GM19452 (cell line): ENCODE results near the gene CMTM2.
"Not testable (repeated sequence)": the region's sequence is repeated elsewhere in the genome, so short reads cannot be mapped to it uniquely, and the experiment has no call there.

Experiments used
- ATAC-seq: cut with Tn5 transposase; IDR thresholded peaks from one replicate; pipeline ENCODE4 v1.9.1; 2021; ENCODE audit not compliant: unreplicated experiment

Gene CMTM2

DNA sequence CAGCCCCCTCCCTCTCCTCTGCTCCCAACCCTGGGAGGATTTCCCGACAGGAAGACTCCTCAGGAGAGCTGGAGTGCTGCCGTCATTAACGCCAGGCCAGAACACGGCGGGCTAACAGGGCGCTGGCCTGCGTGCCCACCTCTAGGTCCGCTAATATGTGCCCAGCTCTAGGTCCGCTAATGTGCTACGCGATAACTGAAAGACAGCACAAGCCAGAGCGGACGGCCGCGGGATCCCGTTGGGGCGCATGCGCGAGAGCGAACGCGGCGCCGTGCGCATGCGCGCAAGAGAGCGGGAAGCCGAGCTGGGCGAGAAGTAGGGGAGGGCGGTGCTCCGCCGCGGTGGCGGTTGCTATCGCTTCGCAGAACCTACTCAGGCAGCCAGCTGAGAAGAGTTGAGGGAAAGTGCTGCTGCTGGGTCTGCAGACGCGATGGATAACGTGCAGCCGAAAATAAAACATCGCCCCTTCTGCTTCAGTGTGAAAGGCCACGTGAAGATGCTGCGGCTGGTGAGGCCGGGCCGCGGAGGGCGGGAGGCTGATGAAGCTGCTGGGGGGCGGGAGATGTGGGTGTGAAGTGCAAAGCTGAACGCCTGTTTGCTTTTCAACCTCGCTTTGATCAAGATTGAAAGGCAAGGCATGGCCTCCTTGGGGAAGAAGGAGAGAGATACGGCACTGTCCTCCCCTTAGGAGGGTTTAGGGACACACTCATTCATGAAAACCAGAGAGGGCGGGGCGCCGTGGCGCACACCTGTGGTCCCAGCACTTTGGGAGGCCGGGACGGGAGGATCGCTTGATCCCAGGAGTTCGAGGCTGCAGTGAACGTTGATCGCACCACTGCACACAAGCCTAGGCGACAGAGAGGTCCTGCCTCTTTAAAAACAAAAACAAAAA lies 26.7 kb upstream of the CMTM2 start, which contains the start of gene CKLF:
Gene CKLF (plus strand): TSS at position 291 of the 892 bp plus-strand sequence. CDS start 140 bp downstream, at position 431.
- ATAC-seq: peak; percentile 78

DNA sequence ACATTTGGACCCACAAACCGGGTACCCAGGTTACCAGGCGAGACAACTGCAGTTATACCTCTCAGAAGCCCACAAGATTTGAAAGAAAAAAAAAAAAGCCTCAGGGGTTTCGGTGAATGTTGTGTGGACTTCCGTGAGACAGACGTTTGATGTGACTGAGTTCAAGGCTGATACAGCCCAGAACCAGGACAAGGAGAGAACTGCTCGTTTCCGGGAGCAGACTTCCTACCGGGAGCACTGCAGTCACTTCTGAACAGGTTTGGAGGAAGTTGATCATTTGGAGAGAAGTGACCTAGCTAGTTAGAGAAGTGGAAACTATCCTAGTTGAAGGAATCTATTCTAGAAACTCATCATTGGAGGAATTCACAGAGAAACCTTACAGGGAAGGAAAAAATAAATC lies 26.0 kb upstream of the CMTM2 start:
- no peak for ATAC-seq

DNA sequence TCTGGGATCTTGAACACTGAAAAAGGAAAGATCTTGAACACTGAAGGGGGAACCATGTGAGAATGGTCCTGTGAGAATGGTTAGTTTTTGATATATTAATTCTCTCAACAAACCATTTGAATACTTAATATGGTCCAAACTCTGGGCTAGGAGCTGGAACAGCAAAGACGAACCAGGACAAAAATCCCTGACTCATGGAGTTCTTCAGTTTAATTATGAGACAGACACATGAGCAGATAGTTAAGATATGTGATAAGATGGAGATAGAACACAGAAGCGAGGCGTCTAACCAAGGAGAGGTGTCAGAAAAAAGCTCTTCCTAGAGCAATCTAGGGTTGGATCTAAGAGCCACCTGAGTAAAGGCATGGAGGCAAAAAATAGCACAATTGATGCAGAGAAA lies 25.2 kb upstream of the CMTM2 start:
- no peak for ATAC-seq

DNA sequence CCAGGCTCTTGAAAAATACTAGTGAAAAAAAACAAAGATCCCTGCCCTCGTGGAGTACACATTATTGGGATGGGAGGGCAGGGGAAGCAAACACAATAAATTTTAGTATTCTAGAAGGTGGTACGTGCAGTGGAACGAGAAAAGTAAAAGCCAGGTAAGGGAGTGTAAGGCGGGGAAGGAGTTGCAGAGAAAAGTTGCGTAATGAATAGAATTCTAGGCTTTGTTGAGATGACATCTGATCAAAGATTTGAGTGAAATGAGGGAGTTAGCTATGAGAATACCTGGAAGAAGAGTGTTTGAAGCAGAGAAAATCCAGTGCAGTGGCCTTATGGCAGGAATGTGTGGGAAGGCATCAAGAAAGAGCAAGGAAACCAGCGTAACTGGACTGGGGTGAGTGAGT lies 24.8 kb upstream of the CMTM2 start:
- no peak for ATAC-seq

DNA sequence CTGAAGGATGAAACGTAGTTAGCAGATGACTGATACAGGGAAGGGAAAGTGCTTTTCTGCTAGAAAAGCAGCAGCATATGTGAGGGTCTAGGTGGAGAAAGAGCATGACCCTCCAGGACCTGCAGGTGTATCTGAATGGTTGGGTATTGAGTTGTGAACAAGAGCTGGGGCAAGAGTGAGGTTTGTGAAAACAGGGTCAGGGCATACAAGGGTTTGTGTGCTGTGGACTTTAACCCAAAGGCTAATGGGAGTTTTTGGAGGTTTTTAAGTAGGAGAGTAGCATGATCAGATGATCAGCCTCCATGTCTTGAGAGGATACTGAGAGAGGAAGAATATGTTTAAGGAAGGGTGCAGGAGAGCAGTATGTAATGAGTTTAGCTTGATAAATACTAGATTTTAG lies 19.2 kb upstream of the CMTM2 start:
- ATAC-seq: no peak

DNA sequence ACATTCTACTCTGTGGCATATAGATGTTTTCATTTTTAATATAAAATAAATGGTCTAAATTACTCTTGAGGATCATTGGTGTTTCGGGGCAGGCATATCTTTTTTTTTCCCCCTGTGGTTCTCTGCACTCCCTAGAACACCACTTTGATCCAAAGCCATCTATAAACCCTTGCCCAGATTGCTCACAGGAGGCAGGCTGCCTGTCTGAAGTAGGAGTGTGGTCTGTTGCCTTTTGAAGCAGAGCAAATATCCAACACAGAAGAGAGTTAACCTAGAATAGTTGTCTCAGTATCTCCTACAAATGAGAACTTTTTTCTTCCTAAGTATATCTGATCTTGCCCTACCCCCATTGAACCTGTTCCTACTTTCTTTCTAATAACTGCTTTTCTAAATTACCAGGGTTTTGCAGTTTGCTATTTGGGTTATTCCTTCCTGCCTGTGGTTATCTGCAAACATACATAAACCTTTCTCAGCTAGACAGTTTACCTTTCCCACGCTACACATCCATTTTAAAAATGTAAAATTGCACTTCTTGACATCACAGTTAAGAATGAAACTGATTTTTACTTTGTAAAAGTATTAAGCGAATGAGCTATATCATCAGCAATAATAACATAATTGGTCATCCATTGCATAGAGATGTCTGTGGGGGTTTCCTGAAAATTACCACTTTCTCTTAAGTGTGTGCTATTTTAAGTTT lies 17.7 kb upstream of the CMTM2 start:
- ATAC-seq: no peak

DNA sequence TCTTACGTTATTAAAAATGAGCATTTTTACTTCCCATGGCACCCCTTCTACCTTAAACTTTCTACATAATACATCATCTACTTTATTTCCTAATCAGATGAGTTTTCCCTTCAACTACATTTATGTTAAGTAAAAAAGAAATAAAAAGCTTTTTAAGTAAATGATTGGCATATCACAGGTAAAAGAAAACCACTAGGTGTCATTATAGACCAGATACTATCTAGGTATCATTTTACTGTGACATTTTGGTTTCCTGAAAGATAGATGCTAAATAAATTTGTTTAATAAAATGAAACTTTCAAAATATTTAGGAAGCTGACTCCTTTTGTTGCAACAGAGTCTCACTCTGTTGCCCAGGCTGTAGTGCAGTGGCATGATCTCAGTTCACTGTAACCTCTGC lies 16.9 kb upstream of the CMTM2 start:
- ATAC-seq: no peak

DNA sequence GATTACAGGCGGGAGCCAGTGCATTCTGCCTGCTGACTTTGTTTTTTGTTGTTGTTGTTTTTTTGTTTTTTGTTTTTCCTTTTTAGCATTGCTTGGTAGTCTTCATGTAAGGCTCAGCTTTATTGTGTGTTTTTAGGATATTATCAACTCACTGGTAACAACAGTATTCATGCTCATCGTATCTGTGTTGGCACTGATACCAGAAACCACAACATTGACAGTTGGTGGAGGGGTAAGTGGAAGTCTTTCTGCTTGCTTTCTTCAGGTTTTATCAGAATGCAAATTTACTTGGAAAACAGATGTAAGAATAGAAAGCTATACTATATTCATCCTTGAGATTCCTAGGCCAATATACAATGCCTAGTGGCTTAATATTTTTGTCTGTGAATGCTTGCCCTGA lies 16.3 kb upstream of the CMTM2 start:
- no peak for ATAC-seq

DNA sequence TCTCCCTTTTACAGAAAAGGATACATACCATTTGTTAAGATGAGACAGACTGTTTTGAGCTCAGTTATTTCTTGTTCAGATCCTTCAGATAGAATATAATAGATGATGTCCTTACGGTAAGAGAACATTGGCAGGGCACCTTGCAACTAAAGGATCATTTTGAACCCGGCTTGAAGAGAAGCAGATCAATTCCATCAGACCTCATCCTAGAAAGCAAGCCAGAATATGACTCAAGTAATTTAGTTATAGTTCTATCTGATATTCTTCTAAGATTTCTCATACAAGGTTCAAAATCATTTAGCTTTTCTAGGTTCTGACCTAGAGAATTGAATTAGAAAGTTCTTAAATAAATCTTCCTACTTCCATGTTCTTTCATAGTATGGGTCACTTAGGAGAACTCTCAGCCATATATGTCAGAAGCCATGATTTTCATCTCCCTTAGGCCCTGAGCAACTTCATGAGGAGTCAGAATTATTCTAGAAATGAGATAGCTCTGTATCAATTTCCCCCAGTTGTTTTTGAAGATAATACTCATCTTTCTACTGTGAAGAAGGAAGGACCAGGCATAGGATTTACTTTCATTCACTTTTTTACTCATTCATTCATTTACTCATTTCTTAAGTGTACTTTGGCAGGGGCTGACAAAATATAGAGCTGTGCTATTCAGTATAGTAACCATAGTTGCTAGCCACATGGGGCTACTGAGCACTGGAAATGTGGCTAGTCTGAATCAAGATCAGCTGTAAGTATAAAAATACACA lies 15.5 kb upstream of the CMTM2 start:
- no peak for ATAC-seq

DNA sequence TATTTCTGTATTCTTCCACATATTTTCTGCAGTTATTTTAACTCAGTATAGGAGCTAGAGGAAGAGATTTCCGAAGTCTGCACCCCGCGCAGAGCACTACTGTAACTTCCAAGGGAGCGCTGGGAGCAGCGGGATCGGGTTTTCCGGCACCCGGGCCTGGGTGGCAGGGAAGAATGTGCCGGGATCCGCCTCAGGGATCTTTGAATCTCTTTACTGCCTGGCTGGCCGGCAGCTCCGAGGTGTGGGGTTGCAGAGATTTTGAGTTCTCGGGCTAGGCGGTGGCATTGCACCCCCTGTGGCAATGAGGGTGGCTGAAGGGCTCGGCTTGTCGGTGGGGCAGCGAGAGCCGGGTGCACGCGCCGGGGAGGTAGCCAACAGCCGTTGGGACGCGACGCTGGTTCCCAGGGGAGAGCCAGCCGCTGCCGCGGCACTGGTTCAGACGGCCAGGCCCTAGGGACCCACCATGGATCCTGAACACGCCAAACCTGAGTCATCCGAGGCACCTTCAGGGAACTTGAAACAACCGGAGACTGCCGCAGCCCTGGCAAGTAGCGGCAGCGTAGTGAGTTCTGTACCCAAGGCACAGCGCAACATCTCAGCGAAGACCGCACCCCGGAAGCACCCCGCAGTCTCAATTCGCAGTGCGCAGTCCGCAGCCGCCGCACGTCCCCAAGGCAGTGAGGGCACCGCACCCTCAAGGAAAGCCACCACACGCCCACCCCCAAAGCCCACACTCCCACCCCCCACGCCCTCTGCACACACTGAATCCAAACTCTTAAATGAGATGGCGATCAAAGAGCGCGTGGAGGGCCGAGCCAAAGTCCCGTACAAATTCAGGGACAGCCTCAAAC lies 13.0 kb upstream of the CMTM2 start, which contains the start of gene CMTM1:
Gene CMTM1 (plus strand): TSS at position 389 of the 851 bp plus-strand sequence. CDS start 75 bp downstream, at position 464.
- ATAC-seq: no peak

DNA sequence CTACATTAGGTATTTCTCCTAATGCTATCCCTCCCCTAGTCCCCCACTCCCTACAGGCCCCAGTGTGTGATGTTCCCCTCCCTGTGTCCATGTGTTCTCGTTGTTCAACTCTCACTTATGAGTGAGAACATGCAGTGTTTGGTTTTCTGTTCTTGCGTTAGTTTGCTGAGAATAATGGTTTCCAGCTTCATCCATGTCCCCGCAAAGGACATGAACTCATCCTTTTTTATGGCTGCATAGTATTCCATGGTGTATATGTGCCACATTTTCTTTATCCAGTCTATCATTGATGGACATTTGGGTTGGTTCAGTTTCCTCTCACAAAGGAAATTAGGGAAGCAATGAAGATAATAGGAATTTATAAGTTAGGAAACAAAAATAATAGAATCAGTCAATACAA lies 12.0 kb upstream of the CMTM2 start:
- not testable (repeated sequence) for ATAC-seq

DNA sequence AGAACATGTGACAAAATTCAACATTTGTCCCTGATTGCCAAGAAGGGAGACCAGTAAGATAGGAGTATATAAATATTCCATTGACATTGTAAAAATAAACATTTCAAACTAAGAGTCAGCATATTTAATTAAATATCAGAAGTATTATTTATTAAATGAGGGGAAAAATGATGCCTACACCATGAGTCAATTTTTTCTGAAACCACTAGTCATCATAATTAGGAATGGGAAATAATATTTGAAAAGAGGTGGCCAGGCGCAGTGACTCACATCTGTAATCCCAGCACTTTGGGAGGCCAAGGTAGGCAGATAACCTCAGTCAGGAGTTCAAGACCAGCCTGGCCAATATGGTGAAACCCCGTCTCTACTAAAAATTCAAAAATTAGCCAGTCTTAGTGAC lies 10.9 kb upstream of the CMTM2 start:
- no peak for ATAC-seq

DNA sequence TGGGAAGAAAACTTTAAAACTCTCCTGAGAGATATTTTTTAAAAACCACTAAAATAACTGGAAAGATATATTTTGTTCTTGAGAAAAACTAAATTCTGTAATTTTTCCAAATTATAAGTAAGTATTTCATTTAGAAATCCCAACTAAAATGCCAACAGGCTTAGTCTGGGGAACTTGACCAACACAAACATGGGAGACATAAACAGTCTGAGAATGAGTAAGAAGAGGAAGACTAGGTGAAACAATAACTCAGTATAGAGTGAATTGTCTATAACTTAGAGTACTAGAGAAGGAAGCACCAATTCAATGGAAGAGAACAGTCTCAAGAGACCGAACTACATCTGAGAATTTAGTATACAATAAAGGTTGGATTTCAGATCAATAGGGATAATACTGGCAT lies 10.1 kb upstream of the CMTM2 start:
- no peak for ATAC-seq

DNA sequence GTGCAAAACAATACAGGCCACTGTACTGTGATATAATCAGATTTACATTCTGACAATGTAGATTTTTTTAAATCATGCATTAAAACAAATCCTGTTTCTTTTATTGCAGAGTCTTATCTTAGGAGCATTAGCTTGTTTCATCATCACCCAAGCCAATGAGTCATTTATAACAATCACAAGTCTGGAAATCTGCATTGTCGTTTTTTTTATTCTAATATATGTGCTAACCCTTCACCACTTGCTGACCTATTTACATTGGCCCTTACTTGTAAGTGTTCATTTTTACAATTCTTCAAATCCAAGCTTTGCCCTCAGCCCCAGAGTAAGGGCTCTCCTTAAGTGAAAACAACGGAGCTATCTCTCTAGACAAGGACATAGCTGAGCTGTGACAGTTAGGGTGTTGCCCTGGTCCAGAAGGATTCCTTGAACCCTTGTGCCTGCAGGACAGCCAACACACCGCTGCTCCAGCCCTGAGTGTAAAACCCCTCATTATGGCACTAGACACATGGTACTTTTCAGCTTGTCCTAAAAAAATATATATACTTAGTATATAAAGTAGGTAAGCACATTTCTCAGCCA lies 9.3 kb upstream of the CMTM2 start:
- no peak for ATAC-seq

DNA sequence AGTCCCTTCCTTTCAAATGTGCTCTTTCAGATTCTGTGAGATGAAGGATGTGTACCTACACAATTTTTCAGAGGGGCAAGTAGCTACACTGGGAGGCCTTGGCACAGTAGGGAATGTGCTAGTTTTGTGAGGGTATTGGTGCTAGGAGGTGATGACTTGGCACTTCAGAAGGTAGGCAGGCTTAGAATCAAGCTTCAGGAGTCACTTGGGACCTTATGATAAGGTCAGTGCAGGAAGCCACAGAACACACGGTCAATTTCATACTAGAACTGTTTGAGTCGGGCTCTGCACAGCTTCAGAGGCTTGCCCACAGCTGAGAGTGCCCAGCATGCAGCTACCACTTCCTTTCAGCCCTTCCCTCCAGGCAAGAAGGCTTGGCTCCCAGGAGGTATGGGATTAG lies 6.9 kb upstream of the CMTM2 start:
- ATAC-seq: no peak

DNA sequence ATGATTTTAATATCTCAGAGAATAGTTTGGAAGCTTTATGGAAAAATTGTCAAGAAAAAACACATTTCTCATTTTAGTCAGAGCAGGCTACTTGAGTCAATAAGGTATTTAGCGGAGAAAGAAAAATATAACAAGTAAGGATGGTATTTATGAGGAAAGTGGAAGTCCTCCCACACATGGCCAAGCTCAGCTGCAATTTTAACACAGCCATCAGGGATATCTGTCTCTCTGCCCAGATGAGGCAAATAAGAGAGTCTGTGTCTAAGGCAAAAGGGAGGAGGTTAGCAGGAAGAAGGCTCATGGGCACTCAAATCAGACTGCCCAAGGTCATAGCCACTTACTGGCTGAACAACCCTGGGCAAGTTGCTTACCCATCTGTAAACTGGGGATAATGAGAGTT lies 5.2 kb upstream of the CMTM2 start:
- ATAC-seq: no peak

DNA sequence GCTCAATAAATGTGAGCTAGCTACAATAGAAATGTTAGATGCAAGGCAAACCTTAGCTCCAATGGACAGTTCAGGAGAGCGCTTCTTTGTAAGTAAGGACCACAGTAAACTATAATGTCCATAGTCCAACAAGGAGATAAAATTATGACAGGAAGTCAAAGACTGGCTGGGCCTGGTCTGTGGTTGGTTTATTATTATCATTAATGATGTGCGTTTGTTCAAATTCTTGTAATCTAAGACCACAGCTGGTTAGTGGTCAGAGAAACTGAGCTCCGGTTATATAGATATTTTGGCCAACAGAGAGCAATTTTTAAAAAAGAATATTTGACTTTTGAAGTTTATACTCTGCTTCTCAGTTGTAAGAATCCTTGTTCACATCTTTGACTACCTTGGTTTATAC lies 4.7 kb upstream of the CMTM2 start:
- no peak for ATAC-seq

DNA sequence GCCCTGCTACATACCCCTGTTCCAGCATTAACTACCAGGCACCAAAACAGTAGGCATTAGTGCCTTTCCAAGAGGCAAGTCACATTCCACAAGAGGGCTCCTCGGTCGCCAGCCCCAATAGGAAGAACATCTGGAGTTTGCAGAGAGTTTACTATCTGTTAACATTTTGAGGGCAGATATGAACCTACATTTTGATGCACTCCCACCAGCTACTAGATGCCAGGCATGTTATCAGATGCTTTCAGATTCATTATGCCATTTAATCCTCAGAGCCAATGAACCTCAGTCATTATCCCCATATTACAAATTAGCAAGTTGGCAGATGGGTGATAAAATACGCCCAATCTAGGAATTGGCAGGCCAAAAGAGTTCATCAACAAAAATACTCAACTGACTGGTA lies 4.2 kb upstream of the CMTM2 start:
- no peak for ATAC-seq

DNA sequence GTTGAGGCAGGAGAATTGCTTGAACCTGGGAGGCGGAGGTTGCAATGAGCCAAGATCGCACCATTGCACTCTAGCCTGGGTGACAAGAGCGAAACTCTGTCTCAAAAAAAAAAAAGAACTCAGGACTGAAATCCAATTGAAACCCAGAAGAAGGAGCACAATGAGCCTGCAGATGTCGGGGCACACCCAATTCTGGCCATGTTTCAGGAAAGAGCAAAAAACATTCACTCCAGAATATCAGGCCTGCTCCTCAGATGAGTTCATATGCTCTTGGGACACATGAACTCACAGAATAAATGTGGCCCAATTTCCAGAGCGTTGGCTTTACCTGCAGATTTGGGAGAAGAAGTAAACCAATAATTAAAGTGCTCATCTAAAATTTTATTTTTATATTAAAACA lies 3.0 kb upstream of the CMTM2 start:
- ATAC-seq: no peak

DNA sequence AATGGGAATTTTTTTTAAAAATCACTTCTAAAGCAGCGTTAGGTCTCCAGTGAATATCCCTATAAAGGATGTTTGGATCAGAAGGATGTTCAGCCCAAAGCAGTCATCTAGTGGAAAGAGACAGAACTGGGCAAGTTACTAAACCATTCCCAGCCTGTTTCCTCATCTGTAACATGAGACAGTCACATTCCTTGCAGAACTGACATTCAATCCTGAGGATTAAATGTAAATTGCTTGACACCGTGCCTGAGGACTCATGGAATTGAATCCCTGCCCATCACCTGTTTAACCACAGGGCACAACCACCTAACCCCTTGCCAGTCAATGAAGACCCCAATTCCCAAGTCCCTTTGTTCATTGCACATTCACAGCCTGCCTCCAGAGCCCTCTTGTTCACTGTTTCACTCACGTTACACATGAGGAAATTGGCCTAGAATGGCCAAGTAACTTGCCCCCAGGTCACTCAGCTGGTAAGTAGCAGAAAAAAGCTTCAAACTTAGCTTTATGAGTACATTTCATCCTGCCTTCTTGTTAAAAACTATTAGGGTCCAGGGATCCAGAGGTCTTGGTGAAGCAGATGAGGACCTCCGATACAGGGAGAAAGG lies 1.4 kb downstream of the CMTM2 start:
- no peak for ATAC-seq
